Nephron (organoid): ENCODE measurements around the gene SELENOV.

Experiments
- H3K27ac Mint-ChIP-seq, 3 experiments: 2 replicates each; pipeline ENCODE4 v1.8.0; 2020; ENCODE audit warnings: mixed read lengths in 3 of 3, mild to moderate bottlenecking in 2 of 3, moderate library complexity in 1 of 3
- H3K27me3 Mint-ChIP-seq: 2 replicates; pipeline ENCODE4 v1.8.0; 2021; ENCODE audit warnings: low read depth, mild to moderate bottlenecking, moderate library complexity, mixed read lengths
- H3K36me3 Mint-ChIP-seq: 2 replicates; pipeline ENCODE4 v1.8.0; 2020; ENCODE audit warnings: low read depth, mixed read lengths
- H3K4me1 Mint-ChIP-seq: 2 replicates; pipeline ENCODE4 v1.8.0; 2020; ENCODE audit warnings: mixed read lengths
- H3K4me3 Mint-ChIP-seq, 3 experiments: 2 replicates each; pipeline ENCODE4 v1.8.0; 2020; ENCODE audit warnings: mild to moderate bottlenecking in 3 of 3, mixed read lengths in 3 of 3, moderate library complexity in 2 of 3
- H3K9me3 Mint-ChIP-seq: 2 replicates; pipeline ENCODE4 v1.8.0; 2020; ENCODE audit warnings: mixed read lengths
- CTCF ChIP-seq, 3 experiments: fragments of 200-600 bp; sonication (generic); IDR thresholded peaks; one replicate each; pipeline ENCODE4 v1.5.0; 2021; ENCODE audit warnings: antibody characterized with exemption in 3 of 3; ENCODE audit not compliant: unreplicated experiment in 3 of 3

Gene SELENOV

GRCh38 chr19:39544911-39545310 lies 30.0 kb downstream of the SELENOV start:
- H3K36me3 Mint-ChIP-seq = no peaks in the 10 kb centered on the region
- no peak overlapping the region for H3K4me3 Mint-ChIP-seq
- no peak overlapping the region for H3K27ac Mint-ChIP-seq
- no peak for TF ChIP-seq CTCF (IDR thresholded peaks at IDR 0.05; ENCODE audit: unreplicated experiment in 3 of 3)
- peaks cover 7% of the 10 kb centered on the region for H3K4me1 Mint-ChIP-seq
- peaks cover 17% of the 10 kb centered on the region for H3K27me3 Mint-ChIP-seq
- H3K9me3 Mint-ChIP-seq = no peaks in the 10 kb centered on the region

- peaks cover 17% of the 10 kb centered on the region for H3K27me3 Mint-ChIP-seq
- TF ChIP-seq CTCF (IDR thresholded peaks at IDR 0.05; ENCODE audit: unreplicated experiment in 3 of 3) = no peak
- H3K36me3 Mint-ChIP-seq = no peaks in the 10 kb centered on the region
- H3K4me1 Mint-ChIP-seq = no peaks in the 10 kb centered on the region
- H3K27ac Mint-ChIP-seq = no peak overlapping the region
- no peak overlapping the region for H3K4me3 Mint-ChIP-seq
- no peaks in the 10 kb centered on the region for H3K9me3 Mint-ChIP-seq
Measured at GRCh38 chr19:39546599-39546998, 31.7 kb downstream of the SELENOV start.

GRCh38 chr19:39550197-39550596 lies 35.3 kb downstream of the SELENOV start:
- Mint-ChIP-seq H3K4me1 (no peaks in the 10 kb centered on the region), H3K27ac (no peak overlapping the region), H3K36me3 (no peaks in the 10 kb centered on the region), H3K27me3 (peaks cover 29% of the 10 kb centered on the region), H3K9me3 (no peaks in the 10 kb centered on the region), H3K4me3 (no peak overlapping the region)
- TF ChIP-seq CTCF (IDR thresholded peaks at IDR 0.05; ENCODE audit: unreplicated experiment in 3 of 3) = no peak

GRCh38 chr19:39553082-39553652 lies 38.2 kb downstream of the SELENOV start:
- Mint-ChIP-seq H3K27ac (no peak overlapping the region), H3K4me3 (no peak overlapping the region), H3K9me3 (no peaks in the 10 kb centered on the region), H3K27me3 (peaks cover 23% of the 10 kb centered on the region), H3K36me3 (no peaks in the 10 kb centered on the region), H3K4me1 (no peaks in the 10 kb centered on the region)
- TF ChIP-seq CTCF (IDR thresholded peaks at IDR 0.05; ENCODE audit: unreplicated experiment in 3 of 3) = no peak

- peaks cover 28% of the 10 kb centered on the region for H3K27me3 Mint-ChIP-seq
- no peaks in the 10 kb centered on the region for H3K9me3 Mint-ChIP-seq
- no peak overlapping the region for H3K27ac Mint-ChIP-seq
- no peaks in the 10 kb centered on the region for H3K36me3 Mint-ChIP-seq
- no peak overlapping the region for H3K4me3 Mint-ChIP-seq
- no peak for TF ChIP-seq CTCF (IDR thresholded peaks at IDR 0.05; ENCODE audit: unreplicated experiment in 3 of 3)
- no peaks in the 10 kb centered on the region for H3K4me1 Mint-ChIP-seq
Measured at GRCh38 chr19:39554701-39555311, 39.9 kb downstream of the SELENOV start.

- Mint-ChIP-seq H3K36me3 (no peaks in the 10 kb centered on the region), H3K27me3 (peaks cover 32% of the 10 kb centered on the region), H3K9me3 (no peaks in the 10 kb centered on the region), H3K27ac (no peak overlapping the region), H3K4me3 (no peak overlapping the region), H3K4me1 (no peaks in the 10 kb centered on the region)
- no peak for TF ChIP-seq CTCF (IDR thresholded peaks at IDR 0.05; ENCODE audit: unreplicated experiment in 3 of 3)
Measured at GRCh38 chr19:39555883-39556282, 40.9 kb downstream of the SELENOV start.
